K562 treated with DMSO at 1 percent for 4 hours (cell line): Measurements from ENCODE around the gene DNPEP. TPM values are rescaled to one million over a fixed set of nuclear protein-coding genes. Genes with fewer than 3 reads are reported as not detected.

ENCODE experiments used
- total RNA-seq: library from RNA; unstranded; fragments of 300-600 nt; gene quantifications from 2 replicates; pipeline ENCODE4 v1.2.3, GENCODE V29; 2022; ENCODE audit not compliant: insufficient read depth

The DNPEP gene
- total RNA-seq, result 53.4 and 54.1 TPM in 2 replicates

DNA sequence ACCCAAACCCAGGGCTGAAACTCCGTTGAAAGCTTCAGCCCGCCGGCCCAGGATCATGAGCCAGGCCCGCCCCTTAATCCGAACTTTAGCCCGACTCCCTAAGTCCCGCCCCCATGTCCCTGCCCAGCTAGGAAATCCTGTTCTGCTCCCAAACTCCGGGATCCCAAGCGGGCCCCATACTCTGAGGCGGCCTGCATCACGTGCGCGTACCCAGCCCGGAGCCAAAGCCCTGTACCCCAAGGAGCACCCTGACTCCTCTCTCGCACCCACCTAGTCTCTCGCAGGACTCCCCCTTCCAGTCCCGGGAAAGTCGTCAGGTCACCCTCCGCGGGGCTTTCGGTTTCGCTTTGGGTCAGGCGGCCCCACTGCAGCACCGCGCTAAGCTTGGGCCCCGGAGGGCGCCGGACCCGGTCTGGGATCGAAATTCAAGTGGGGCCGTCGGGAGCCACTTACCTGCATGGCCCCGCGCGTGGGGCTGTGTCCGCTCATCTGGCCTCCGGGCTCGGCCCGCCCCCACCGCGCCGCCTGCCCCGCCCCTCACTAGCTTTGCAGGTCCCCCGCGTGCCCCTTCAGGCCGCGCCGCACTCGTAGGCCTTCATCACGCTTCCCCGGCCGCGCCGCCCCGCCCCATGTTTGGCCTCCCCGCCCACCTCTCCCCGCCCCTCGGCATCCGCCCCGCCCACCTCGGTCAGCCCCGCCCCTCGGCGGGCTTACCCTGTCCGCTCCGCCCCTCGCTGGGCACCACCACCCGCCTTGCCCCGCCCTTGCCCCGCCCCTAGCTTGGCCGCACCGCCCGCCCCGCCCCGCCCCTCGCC, at the start of gene DNPEP:
DNPEP (minus strand) TSS at position 607 of the 815 bp plus-strand sequence; CDS start at position 489, 118 bp downstream.

DNA sequence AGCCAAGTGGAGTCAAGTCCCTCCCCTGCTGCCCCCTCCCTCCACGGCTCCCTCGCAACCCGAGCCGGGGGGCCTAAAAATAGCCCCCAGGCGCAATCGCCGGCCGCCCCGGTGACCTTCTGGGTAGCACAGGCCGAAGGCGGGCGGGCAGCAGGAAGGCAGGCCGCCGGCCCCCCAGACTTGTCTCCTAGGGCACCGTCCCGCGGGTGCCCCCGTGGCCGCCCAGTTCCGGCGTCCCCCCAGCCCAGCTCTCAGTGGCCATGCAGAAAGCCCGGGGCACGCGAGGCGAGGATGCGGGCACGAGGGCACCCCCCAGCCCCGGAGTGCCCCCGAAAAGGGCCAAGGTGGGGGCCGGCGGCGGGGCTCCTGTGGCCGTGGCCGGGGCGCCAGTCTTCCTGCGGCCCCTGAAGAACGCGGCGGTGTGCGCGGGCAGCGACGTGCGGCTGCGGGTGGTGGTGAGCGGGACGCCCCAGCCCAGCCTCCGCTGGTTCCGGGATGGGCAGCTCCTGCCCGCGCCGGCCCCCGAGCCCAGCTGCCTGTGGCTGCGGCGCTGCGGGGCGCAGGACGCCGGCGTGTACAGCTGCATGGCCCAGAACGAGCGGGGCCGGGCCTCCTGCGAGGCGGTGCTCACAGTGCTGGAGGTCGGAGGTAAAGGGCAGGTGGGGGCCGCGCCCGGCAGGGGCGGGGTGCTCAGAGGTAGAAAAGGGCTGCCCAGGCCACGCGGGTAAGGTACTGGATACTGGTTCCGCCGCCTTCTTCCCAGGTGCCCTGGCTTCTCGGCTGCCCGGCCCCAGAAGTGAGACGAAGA, 47.2 kb upstream of the DNPEP start, which contains the start of gene SPEG:
SPEG (plus strand) TSS at position 126 of the 808 bp plus-strand sequence; CDS start at position 261, 135 bp downstream.

DNA sequence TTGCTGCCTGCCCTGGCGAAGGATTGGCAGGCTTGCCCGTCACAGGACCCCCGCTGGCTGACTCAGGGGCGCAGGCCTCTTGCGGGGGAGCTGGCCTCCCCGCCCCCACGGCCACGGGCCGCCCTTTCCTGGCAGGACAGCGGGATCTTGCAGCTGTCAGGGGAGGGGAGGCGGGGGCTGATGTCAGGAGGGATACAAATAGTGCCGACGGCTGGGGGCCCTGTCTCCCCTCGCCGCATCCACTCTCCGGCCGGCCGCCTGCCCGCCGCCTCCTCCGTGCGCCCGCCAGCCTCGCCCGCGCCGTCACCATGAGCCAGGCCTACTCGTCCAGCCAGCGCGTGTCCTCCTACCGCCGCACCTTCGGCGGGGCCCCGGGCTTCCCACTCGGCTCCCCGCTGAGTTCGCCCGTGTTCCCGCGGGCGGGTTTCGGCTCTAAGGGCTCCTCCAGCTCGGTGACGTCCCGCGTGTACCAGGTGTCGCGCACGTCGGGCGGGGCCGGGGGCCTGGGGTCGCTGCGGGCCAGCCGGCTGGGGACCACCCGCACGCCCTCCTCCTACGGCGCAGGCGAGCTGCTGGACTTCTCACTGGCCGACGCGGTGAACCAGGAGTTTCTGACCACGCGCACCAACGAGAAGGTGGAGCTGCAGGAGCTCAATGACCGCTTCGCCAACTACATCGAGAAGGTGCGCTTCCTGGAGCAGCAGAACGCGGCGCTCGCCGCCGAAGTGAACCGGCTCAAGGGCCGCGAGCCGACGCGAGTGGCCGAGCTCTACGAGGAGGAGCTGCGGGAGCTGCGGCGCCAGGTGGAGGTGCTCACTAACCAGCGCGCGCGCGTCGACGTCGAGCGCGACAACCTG, 30.7 kb upstream of the DNPEP start, which contains the start of gene DES:
DES (plus strand) TSS at position 223 of the 857 bp plus-strand sequence; CDS start at position 309, 86 bp downstream.

DNA sequence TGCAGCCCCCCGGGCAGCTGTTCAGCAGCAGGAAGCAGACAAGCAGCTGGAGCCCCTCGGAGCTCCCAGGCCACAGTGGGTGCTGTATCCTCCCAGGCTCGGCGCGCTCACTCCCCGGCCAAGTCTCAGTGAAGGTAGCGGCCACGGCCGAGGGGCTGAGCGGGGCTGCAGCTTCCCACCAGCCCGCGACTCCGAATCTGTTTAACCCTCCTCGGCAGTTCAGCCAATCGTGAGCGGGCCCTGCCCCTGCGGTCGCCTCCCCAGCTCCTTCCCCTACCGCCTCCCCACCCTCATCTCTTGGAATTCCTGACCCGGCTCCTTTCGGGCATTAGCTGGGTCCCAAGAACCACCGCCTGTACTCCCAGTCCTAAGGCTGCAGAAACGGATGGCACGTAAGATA, 55.2 kb downstream of the DNPEP start, which contains the start of gene RESP18:
RESP18 (minus strand) TSS at position 203 of the 400 bp plus-strand sequence.

Other genes starting within 250 kb of the DNPEP start
- gene NHEJ1, start 227.1 kb downstream of the DNPEP start, total RNA-seq, result 8.9 and 10.1 TPM in 2 replicates
- not detected in 2 replicates for gene SLC23A3, start 217.9 kb downstream of the DNPEP start, total RNA-seq
- 48.8 and 50.1 TPM in 2 replicates for gene CNPPD1, start 211.0 kb downstream of the DNPEP start, total RNA-seq
- 22.5 and 26.1 TPM in 2 replicates for gene RETREG2, start 209.6 kb downstream of the DNPEP start, total RNA-seq
- 33.3 and 35.6 TPM in 2 replicates for gene ZFAND2B, start 181.1 kb downstream of the DNPEP start, total RNA-seq
- gene ABCB6, start 169.0 kb downstream of the DNPEP start, total RNA-seq, result 17.4 and 17.7 TPM in 2 replicates
- gene ATG9A, start 158.3 kb downstream of the DNPEP start, total RNA-seq, result 28.0 and 42.6 TPM in 2 replicates
- gene ANKZF1, start 158.1 kb downstream of the DNPEP start, total RNA-seq, result 24.8 and 29.7 TPM in 2 replicates
- gene GLB1L, start 142.5 kb downstream of the DNPEP start, total RNA-seq, result 2.2 and 4.3 TPM in 2 replicates
- gene STK16, start 142.4 kb downstream of the DNPEP start, total RNA-seq, result 17.2 and 19.3 TPM in 2 replicates
- gene TUBA4B, start 134.7 kb downstream of the DNPEP start, total RNA-seq, result not detected in 2 replicates
- gene TUBA4A, start 134.0 kb downstream of the DNPEP start, total RNA-seq, result 57.6 and 69.6 TPM in 2 replicates
- 21.9 and 24.5 TPM in 2 replicates for gene DNAJB2, start 108.5 kb downstream of the DNPEP start, total RNA-seq
- 0.53 and 2.8 TPM in 2 replicates for gene PTPRN, start 78.5 kb downstream of the DNPEP start, total RNA-seq
- gene RESP18, start 55.2 kb downstream of the DNPEP start, total RNA-seq, result not detected in 2 replicates
- 23.8 and 34.9 TPM in 2 replicates for gene DES, start 30.5 kb upstream of the DNPEP start, total RNA-seq
- 6.2 and 10.7 TPM in 2 replicates for gene SPEG, start 46.9 kb upstream of the DNPEP start, total RNA-seq
- gene GMPPA, start 111.0 kb upstream of the DNPEP start, total RNA-seq, result 133 and 151 TPM in 2 replicates
- gene ASIC4, start 126.6 kb upstream of the DNPEP start, total RNA-seq, result 3.4 and 4.8 TPM in 2 replicates
- gene CHPF, start 155.9 kb upstream of the DNPEP start, total RNA-seq, result 56.2 and 57.4 TPM in 2 replicates
- gene TMEM198, start 156.1 kb upstream of the DNPEP start, total RNA-seq, result 1.5 TPM in 1 of 2 replicates, not detected in the other
- gene OBSL1, start 183.6 kb upstream of the DNPEP start, total RNA-seq, result 52.4 and 54.5 TPM in 2 replicates
- gene INHA, start 184.4 kb upstream of the DNPEP start, total RNA-seq, result 8.3 and 9.8 TPM in 2 replicates
- 6.0 and 9.3 TPM in 2 replicates for gene STK11IP, start 209.9 kb upstream of the DNPEP start, total RNA-seq
- not detected in 2 replicates for gene SLC4A3, start 239.7 kb upstream of the DNPEP start, total RNA-seq